ENCODE results near the gene PLCH1.

DNA sequence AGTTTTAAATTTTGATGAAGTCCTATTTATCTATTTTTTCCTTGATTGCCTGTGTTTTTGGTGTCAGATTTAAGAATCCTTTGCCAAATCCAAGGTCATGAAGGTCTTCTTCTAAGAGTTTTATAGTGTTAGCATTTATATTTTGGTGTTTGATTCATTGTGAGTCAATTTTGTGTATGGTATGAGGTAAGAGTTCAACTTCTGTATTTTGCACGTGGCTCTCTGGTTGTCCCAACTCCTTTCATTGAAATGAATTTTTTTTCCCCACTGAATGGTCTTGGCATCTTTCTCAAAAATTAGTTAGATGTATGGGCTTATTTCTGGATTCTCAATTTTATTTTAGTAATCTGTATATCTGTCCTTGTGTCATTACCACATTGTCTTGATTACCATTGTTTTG, 394.3 kb downstream of the PLCH1 start:
- no peak for TF ChIP-seq REST (IDR thresholded peaks at IDR 0.05; ENCODE audit: unreplicated experiment)
- no peak for TF ChIP-seq EZH2 (IDR thresholded peaks at IDR 0.05; ENCODE audit: low read depth, unreplicated experiment)
- TF ChIP-seq CTCF (conservative IDR thresholded peaks at IDR 0.05; ENCODE audit: low read depth in 2 of 2), result no peak
- no peak for TF ChIP-seq POLR2AphosphoS5 (IDR thresholded peaks at IDR 0.05; ENCODE audit: low read depth)
- no peak for TF ChIP-seq CREB1 (CRISPR knock-in tag; IDR thresholded peaks at IDR 0.05; ENCODE audit: low read depth)
- no peak for TF ChIP-seq JUNB (IDR thresholded peaks at IDR 0.05; ENCODE audit: unreplicated experiment)
- TF ChIP-seq EZH2phosphoT487 (IDR thresholded peaks at IDR 0.05; ENCODE audit: unreplicated experiment), result no peak
